K562 (cell line): ENCODE results near the gene ANKRD23. TPM values are rescaled to one million over a fixed set of nuclear protein-coding genes. Genes with fewer than 3 reads are reported as not detected.

ENCODE experiments used
- ATAC-seq: fragments of 200-7000 bp; cut with Tn5 transposase; 3 replicates; pipeline ENCODE4 v1.9.1; 2020; ENCODE audit warnings: moderate library complexity
- BruUV-seq: library from RNA; stranded (reverse); fragments of 400-500 nt; replicated peaks from 2 replicates; lab custom pipeline; 2021; lab: Mats Ljungman, UMichigan
- CTCF ChIA-PET: fragments of 300-600 bp; formaldehyde crosslinking; extraction: SDS; loops from one replicate; lab custom pipeline; 2021; ENCODE audit warnings: low intra/inter-chr PET ratio; lab: Yijun Ruan, JAX
- POLR2A ChIA-PET: fragments of 300-600, 350-650 bp; sonication (Branson Sonifier 250); formaldehyde crosslinking; extraction: SDS; loops from one replicate; lab custom pipeline; 2021; ENCODE audit warnings: antibody characterized with exemption, inconsistent platforms; lab: Yijun Ruan, JAX
- DNase-seq, 4 experiments: peaks; one replicate each; pipeline versions ENCODE4 v3.0.0 to v3.0.0-alpha.2; 2011 to 2018; ENCODE audit warnings: low spot score in 3 of 4, mixed read lengths in 3 of 4; ENCODE audit errors: extremely low read depth in 1 of 4
- FAIRE-seq: peaks from 2 replicates; lab custom pipeline; 2011; peaks lifted over from hg19 to GRCh38; lab: Jason Lieb, UNC
- H2AFZ ChIP-seq: 2 replicates; pipeline ENCODE4 v1.6.0; 2011; ENCODE audit warnings: low read depth, low read length, control low read depth, inconsistent platforms
- H3K27ac ChIP-seq: fragments of 200-600 bp; 3 replicates; pipeline ENCODE4 v1.8.0; 2011; ENCODE audit warnings: low read depth, mild to moderate bottlenecking, control low read depth, inconsistent platforms, low read length, moderate library complexity, mixed read lengths; ENCODE audit errors: extremely low read depth
- H3K27me3 ChIP-seq, 2 experiments: fragments of 300-600 bp in 1 of 2; 2 replicates in 1 of 2; 3 replicates in 1 of 2; pipeline versions ENCODE4 v1.6.0 to v1.8.0; 2011; ENCODE audit warnings: inconsistent platforms in 2 of 2, low read length in 2 of 2, mild to moderate bottlenecking in 1 of 2, mixed read lengths in 1 of 2, moderate library complexity in 1 of 2; ENCODE audit not compliant: control insufficient read depth in 2 of 2, insufficient read depth in 2 of 2
- H3K36me3 ChIP-seq: fragments of 300-600 bp; 3 replicates; pipeline ENCODE4 v1.8.0; 2011; ENCODE audit warnings: mild to moderate bottlenecking, low read length, inconsistent platforms; ENCODE audit not compliant: control insufficient read depth, insufficient read depth
- H3K4me1 ChIP-seq, 2 experiments: fragments of 200-600 bp in 1 of 2; replicated peaks in 1 of 2; 2 replicates in 1 of 2; 3 replicates in 1 of 2; pipeline versions ENCODE4 v1.5.1 to v1.8.0; 2011; ENCODE audit warnings: inconsistent platforms in 2 of 2, low read length in 2 of 2, mild to moderate bottlenecking in 1 of 2, mixed read lengths in 1 of 2, moderate library complexity in 1 of 2; ENCODE audit not compliant: control insufficient read depth in 2 of 2, insufficient read depth in 2 of 2
- H3K4me2 ChIP-seq: 2 replicates; pipeline ENCODE4 v1.6.1; 2011; ENCODE audit warnings: low read length, control low read depth, inconsistent platforms, mixed read lengths; ENCODE audit not compliant: insufficient read depth
- H3K4me3 ChIP-seq: fragments of 200-600 bp; sonication (generic), shearing (Covaris generic); 2 replicates; pipeline ENCODE4 v1.5.1; 2016; ENCODE audit warnings: control low read depth, inconsistent platforms
- H3K79me2 ChIP-seq: fragments of 200-600 bp; 3 replicates; pipeline ENCODE4 v1.8.0; 2011; ENCODE audit warnings: low read length, inconsistent platforms; ENCODE audit not compliant: control insufficient read depth, insufficient read depth
- H3K9ac ChIP-seq, 2 experiments: 2 replicates each; pipeline versions ENCODE4 v1.6.0 to v1.6.1; 2011; ENCODE audit warnings: low read depth in 2 of 2, low read length in 2 of 2, control low read depth in 1 of 2, inconsistent platforms in 1 of 2, mild to moderate bottlenecking in 1 of 2, mixed read lengths in 1 of 2; ENCODE audit not compliant: insufficient read depth in 1 of 2
- H3K9me1 ChIP-seq: one replicate; pipeline ENCODE4 v1.6.0; 2011; ENCODE audit warnings: inconsistent platforms, mild to moderate bottlenecking, low read length, moderate library complexity; ENCODE audit not compliant: control insufficient read depth, insufficient read depth
- H3K9me3 ChIP-seq: replicated peaks from 2 replicates; pipeline ENCODE4 v1.5.1; 2011; ENCODE audit warnings: low read depth, low read length, inconsistent platforms; ENCODE audit not compliant: control insufficient read depth, insufficient read depth
- H4K20me1 ChIP-seq: replicated peaks from 2 replicates; pipeline ENCODE4 v1.6.1; 2011; ENCODE audit warnings: low read length, inconsistent platforms, mixed read lengths; ENCODE audit not compliant: control insufficient read depth, insufficient read depth
- BCOR ChIP-seq: fragments of 450-650 bp; IDR thresholded peaks from 2 replicates; pipeline ENCODE4 v1.6.1; 2016
- CBX8 ChIP-seq: fragments of 200-600 bp; sonication (generic); IDR thresholded peaks from 2 replicates; pipeline ENCODE4 v1.6.1; 2012; ENCODE audit warnings: borderline replicate concordance, mixed run types, low read depth, mild to moderate bottlenecking, moderate library complexity, mixed read lengths, low read length, control low read depth, inconsistent platforms; ENCODE audit not compliant: poor library complexity, severe bottlenecking; ENCODE audit errors: extremely low read depth
- ESRRB ChIP-seq: fragments of 250-450 bp; sonication (Bioruptor Pico); IDR thresholded peaks from 2 replicates; pipeline ENCODE4 v1.5.0; 2020; ENCODE audit warnings: mild to moderate bottlenecking, moderate library complexity, borderline replicate concordance
- REST ChIP-seq, 2 experiments: fragments of 450-650 bp; formaldehyde crosslinking in 1 of 2; IDR thresholded peaks; 2 replicates each; pipeline versions ENCODE4 v1.4.0 to v1.6.1; 2014 to 2020; ENCODE audit warnings: mild to moderate bottlenecking in 2 of 2, borderline replicate concordance in 1 of 2, low read depth in 1 of 2
- ZBTB26 ChIP-seq: fragments of 450-650 bp; formaldehyde crosslinking; IDR thresholded peaks from 2 replicates; pipeline ENCODE4 v1.4.0; 2022; ENCODE audit warnings: missing genetic modification characterization
- ZFP1 ChIP-seq: fragments of 450-650 bp; formaldehyde crosslinking; IDR thresholded peaks from 2 replicates; pipeline ENCODE4 v1.4.0; 2020; ENCODE audit warnings: mild to moderate bottlenecking, mixed read lengths
- WGBS: fragments of 100-300 bp; shearing (Covaris generic); methylation state at CpG from one replicate; pipeline ENCODE4 v1.1.6; 2016; ENCODE audit warnings: low coverage, mixed read lengths; ENCODE audit not compliant: insufficient coverage; ENCODE audit errors: missing lambda C conversion rate; 5-methylcytosine and 5-hydroxymethylcytosine counted together
- in situ Hi-C: fragments of 300-500 bp; cut with MboI; formaldehyde crosslinking; loops from 4 replicates; pipeline ENCODE4 v1.15.0; 2018; ENCODE audit warnings: inconsistent platforms, mixed read lengths
- intact Hi-C: fragments of 100-400 bp; cut with micrococcal nuclease; formaldehyde crosslinking; loops from 2 replicates; pipeline ENCODE4 v1.14.2; 2022
- polyA plus RNA-seq, 8 experiments: library from polyadenylated mRNA; depleted of rRNA in 4 of 8; stranded (reverse) in 5 of 8; unstranded in 3 of 8; fragments of >200 nt; fragmentation: Nextera tagmentation in 2 of 8; fragmentation: Illumina TruSeq in 1 of 8; extraction: Ambion mirVana in 2 of 8; extraction: Trizol in 1 of 8; gene quantifications; 2 replicates each; pipeline versions ENCODE4 v1.2.1 to v1.2.3, GENCODE V29; 2011 to 2014; ENCODE audit warnings: inconsistent platforms in 1 of 8, missing spikeins in 1 of 8
- total RNA-seq, 7 experiments: library from RNA; depleted of rRNA in 6 of 7; stranded (reverse); fragments of >200 nt in 6 of 7; fragmentation: Illumina TruSeq in 2 of 7; extraction: Trizol in 2 of 7; gene quantifications; 2 replicates each; pipeline versions ENCODE4 v1.2.1 to v1.2.3, GENCODE V29; 2011 to 2021; ENCODE audit warnings: low replicate concordance in 1 of 7

The ANKRD23 gene
- total and polyA plus RNA-seq, 9 of the 15 experiments (the other 6 are each of a cell fraction or from before 2014, with no cell fraction given), result 0.32 to 4.8 (median 2.8) TPM

- Histone ChIP-seq H3K9ac (peak overlapping the region in 1 of 2 experiments; percentile 85; a peak in 2 of 4 replicates), H3K4me3 (no peak overlapping the region), H3K4me2 (no peak overlapping the region), H3K4me1 (peaks cover 41 to 91% of the 10 kb centered on the region in 2 experiments), H4K20me1 (no peaks in the 10 kb centered on the region), H3K27ac (peak overlapping the region; percentile 30; the same call in 1 of the 3 replicates), H3K36me3 (peaks cover 14% of the 10 kb centered on the region; the same call in 2 of the 3 replicates), H3K9me1 (peaks cover 4% of the 10 kb centered on the region), H3K9me3 (no peaks in the 10 kb centered on the region), H3K27me3 (no peaks in the 10 kb centered on the region), H3K79me2 (peaks cover 13% of the 10 kb centered on the region; the same call in 2 of the 3 replicates), H2AFZ (no peak overlapping the region)
- 77% methylated on average over 16 of the region's 16 CpGs for WGBS
- peak; percentile 12 for ATAC-seq
- peak; percentile 78 for FAIRE-seq
- intact Hi-C loops (no loop called here), in situ Hi-C loops (no loop called here)
- BruUV-seq, result no TSS peak
- ChIA-PET POLR2A (interaction anchor here (0.9 to 11.3 kb wide), 5 partner anchors 8 to 88 kb away, joined by 3 to 112 read pairs (median 5); no protein-coding TSS in a partner anchor), CTCF (no interaction called here)
- peak in 2 of 4 experiments; percentile 37 to 47 for DNase-seq
- TF ChIP-seq ZFP1 (CRISPR knock-in tag) (0 out of 2 replicates have a peak, but pooled peaks have one; percentile 1), BCOR (no peak), CBX8 (no peak), ZBTB26 (CRISPR knock-in tag) (no peak), REST (IDR thresholded peaks at IDR 0.05; ENCODE audit: borderline replicate concordance) (no peak), REST (CRISPR knock-in tag; IDR thresholded peaks at IDR 0.05; ENCODE audit: low read depth) (peak; percentile 43; the same call in 1 of the 2 replicates), ESRRB (0 out of 2 replicates have a peak, but pooled peaks have one; percentile 45)
Observed at GRCh38 chr2:96876269-96877041, 32.6 kb upstream of the ANKRD23 start.
